Stimulated activated CD4-positive, alpha-beta T cell treated with anti-CD3 and anti-CD28 coated beads, Interleukin-15, amount 100 ng/mL, for 1 hour (primary cell): Measurements from ENCODE around the gene TMEM184B.
"Not testable (repeated sequence)": the region's sequence is repeated elsewhere in the genome, so short reads cannot be mapped to it uniquely, and the experiment has no call there.

ENCODE experiments used
- DNase-seq, 2 donors: peaks; one replicate each; pipeline ENCODE4 v3.0.0-alpha.2; 2020; ENCODE audit warnings: low read depth in 1 of 2, low spot score in 1 of 2

TMEM184B gene

GRCh38 chr22:38184788-38185187, 88.0 kb downstream of the TMEM184B start:
- no peak for DNase-seq

GRCh38 chr22:38181453-38182200, 91.2 kb downstream of the TMEM184B start, which contains the start of gene PLA2G6:
PLA2G6 (minus strand) TSS chr22:38181830; CDS start chr22:38169426, 12,404 bp downstream.
- peak; percentile 93 to 95 for DNase-seq

GRCh38 chr22:38180841-38181452, 91.9 kb downstream of the TMEM184B start:
- no peak for DNase-seq

GRCh38 chr22:38178605-38178937, 94.2 kb downstream of the TMEM184B start:
- DNase-seq, result not testable (repeated sequence)

- no peak for DNase-seq
These were observed 94.7 kb downstream of the TMEM184B start for GRCh38 chr22:38177926-38178604.

GRCh38 chr22:38177571-38177925, 95.3 kb downstream of the TMEM184B start:
- not testable (repeated sequence) for DNase-seq

- no peak for DNase-seq
These were observed 95.8 kb downstream of the TMEM184B start for GRCh38 chr22:38177044-38177443.

- DNase-seq, result no peak
These were observed 96.6 kb downstream of the TMEM184B start for GRCh38 chr22:38176170-38176741.

- no peak for DNase-seq
These were observed 97.3 kb downstream of the TMEM184B start for GRCh38 chr22:38175206-38176118.

GRCh38 chr22:38174626-38175025, 98.2 kb downstream of the TMEM184B start:
- no peak for DNase-seq

GRCh38 chr22:38173641-38173906, 99.2 kb downstream of the TMEM184B start:
- no peak for DNase-seq

- DNase-seq, result no peak
These were observed 99.8 kb downstream of the TMEM184B start for GRCh38 chr22:38172832-38173640.

GRCh38 chr22:38171927-38172831, 100.6 kb downstream of the TMEM184B start:
- DNase-seq, result no peak

GRCh38 chr22:38170469-38170868, 102.3 kb downstream of the TMEM184B start:
- DNase-seq, result no peak
